ENCODE measurements around the gene GRIN2C. TPM values are rescaled to one million over a fixed set of nuclear protein-coding genes. Genes with fewer than 3 reads are reported as not detected.

The GRIN2C gene
- total and polyA plus RNA-seq, 9 of the 15 experiments (the other 6 are each of a cell fraction or from before 2014, with no cell fraction given), result under 0.01 to 0.33 (median 0.10) TPM; not detected in 2

GRCh38 chr17:74827800-74828199 lies 31.9 kb downstream of the GRIN2C start (continued):
- TF ChIP-seq BDP1 (IDR thresholded peaks at IDR 0.05; ENCODE audit: insufficient read depth, insufficient read length) (no peak), NFYB (IDR thresholded peaks at IDR 0.05; ENCODE audit: extremely low read depth, insufficient read length) (no peak)

- H3K27me3 ChIP-seq (ENCODE audit: control insufficient read depth in 2 of 2, insufficient read depth in 2 of 2, low read length in 2 of 2), result no peaks in the 10 kb centered on the region
- DNase-seq (ENCODE audit: extremely low read depth in 1 of 4, low spot score in 3 of 4) (no peak), FAIRE-seq (no peak), ATAC-seq (no peak)
- H3K36me3 ChIP-seq (ENCODE audit: control insufficient read depth, insufficient read depth, low read length), result no peaks in the 10 kb centered on the region
- no peaks in the 10 kb centered on the region for H3K9me3 ChIP-seq (replicated peaks; ENCODE audit: control insufficient read depth, insufficient read depth, low read depth, low read length)
- POLR2A ChIA-PET, result interaction anchor here (0.9 to 2.2 kb wide), 4 partner anchors 9 to 21 kb away, joined by 3 to 6 read pairs (median 6); no protein-coding TSS in a partner anchor
- no peak overlapping the region for H3K4me2 ChIP-seq (ENCODE audit: insufficient read depth, low read length)
- 75% methylated on average over 9 of the region's 9 CpGs for WGBS (ENCODE audit: insufficient coverage, low coverage, missing lambda C conversion rate)
- H2AFZ ChIP-seq (ENCODE audit: low read depth, low read length), result no peak overlapping the region
- no peaks in the 10 kb centered on the region for H3K9me1 ChIP-seq (ENCODE audit: control insufficient read depth, insufficient read depth, low read length)
- no peak overlapping the region for H3K27ac ChIP-seq (ENCODE audit: extremely low read depth, low read depth, low read length)
- TF ChIP-seq THRB (CRISPR knock-in tag; conservative IDR thresholded peaks at IDR 0.05) (no peak), ETS2 (tag; IDR thresholded peaks at IDR 0.05; ENCODE audit: borderline replicate concordance, poor library complexity, severe bottlenecking) (no peak), ZBTB33 (CRISPR knock-in tag; IDR thresholded peaks at IDR 0.05) (no peak), ZBTB7A (IDR thresholded peaks at IDR 0.05; ENCODE audit: borderline replicate concordance, control insufficient read depth, low read depth, low read length) (no peak), MTA2 (IDR thresholded peaks at IDR 0.05; ENCODE audit: low read depth) (no peak), FOS (IDR thresholded peaks at IDR 0.05; ENCODE audit: extremely low read depth, insufficient read length) (no peak), PHB2 (IDR thresholded peaks at IDR 0.05; ENCODE audit: low read depth) (no peak), ZFP1 (CRISPR knock-in tag; IDR thresholded peaks at IDR 0.05) (no peak)
- peaks cover 17% of the 10 kb centered on the region for H4K20me1 ChIP-seq (replicated peaks; ENCODE audit: control insufficient read depth, insufficient read depth, low read length)
- CTCF ChIA-PET (ENCODE audit: low intra/inter-chr PET ratio), result no interaction called here
- H3K4me3 ChIP-seq, result no peak overlapping the region
- in situ Hi-C loops (cut with MboI), result no loop called here
- no peaks in the 10 kb centered on the region for H3K79me2 ChIP-seq (ENCODE audit: control insufficient read depth, insufficient read depth, low read length)
- peaks cover 3 to 14% of the 10 kb centered on the region in 2 experiments; a peak in 2 of 5 replicates for H3K4me1 ChIP-seq (replicated peaks in 1 of 2; ENCODE audit: control insufficient read depth in 2 of 2, insufficient read depth in 2 of 2, low read length in 2 of 2)
- intact Hi-C loops (cut with micrococcal nuclease), result no loop called here
- H3K9ac ChIP-seq (ENCODE audit: insufficient read depth in 1 of 2, low read depth in 2 of 2, low read length in 2 of 2), result peak overlapping the region in 1 of 2 experiments; percentile 45; a peak in 1 of 4 replicates
- BruUV-seq (replicated peaks), result no TSS peak
Measured at GRCh38 chr17:74825952-74826719, 33.5 kb downstream of the GRIN2C start.

Measured in K562 (cell line).